Keratinocyte (primary cell): ENCODE results near the gene ARHGAP40. TPM values are rescaled to one million over a fixed set of nuclear protein-coding genes. Genes with fewer than 3 reads are reported as not detected.

Experiments
- DNase-seq: peaks from one replicate; pipeline ENCODE4 v3.0.0-alpha.2; 2011; ENCODE audit warnings: low read depth, missing footprints, low spot score
- FAIRE-seq: peaks from 2 replicates; lab custom pipeline; 2011; peaks lifted over from hg19 to GRCh38; lab: Jason Lieb, UNC
- H2AFZ ChIP-seq: 2 replicates; pipeline ENCODE4 v1.6.0; 2012; ENCODE audit warnings: low read length, control low read depth, inconsistent platforms; ENCODE audit not compliant: control insufficient read depth
- H3K27ac ChIP-seq: 2 replicates; pipeline ENCODE4 v1.5.1; 2011; ENCODE audit warnings: low read length; ENCODE audit not compliant: control insufficient read depth, insufficient read depth
- H3K27me3 ChIP-seq: 3 replicates; pipeline ENCODE4 v1.6.0; 2011; ENCODE audit warnings: low read length; ENCODE audit not compliant: control insufficient read depth, insufficient read depth; ENCODE audit errors: extremely low read depth
- H3K36me3 ChIP-seq, 2 experiments: 2 replicates in 1 of 2; 3 replicates in 1 of 2; pipeline ENCODE4 v1.5.1; 2011; ENCODE audit warnings: low read length in 2 of 2, mild to moderate bottlenecking in 1 of 2; ENCODE audit not compliant: control insufficient read depth in 2 of 2, insufficient read depth in 2 of 2; ENCODE audit errors: extremely low read depth in 1 of 2
- H3K4me1 ChIP-seq: 3 replicates; pipeline ENCODE4 v1.5.1; 2011; ENCODE audit warnings: low read length; ENCODE audit not compliant: control insufficient read depth, insufficient read depth; ENCODE audit errors: extremely low read depth
- H3K4me2 ChIP-seq: 3 replicates; pipeline ENCODE4 v1.6.0; 2011; ENCODE audit warnings: low read depth, low read length; ENCODE audit not compliant: control insufficient read depth, insufficient read depth; ENCODE audit errors: extremely low read depth
- H3K4me3 ChIP-seq, 3 experiments: fragments of 200-600 bp in 1 of 3; sonication (generic) in 1 of 3; 2 replicates in 2 of 3; 3 replicates in 1 of 3; pipeline ENCODE4 v1.5.1; 2011 to 2016; ENCODE audit warnings: low read length in 3 of 3, mild to moderate bottlenecking in 3 of 3, control low read depth in 2 of 3, inconsistent platforms in 1 of 3, low read depth in 1 of 3, mixed read lengths in 1 of 3, mixed run types in 1 of 3, moderate library complexity in 1 of 3; ENCODE audit not compliant: control insufficient read depth in 2 of 3, insufficient read depth in 2 of 3; ENCODE audit errors: extremely low read depth in 1 of 3
- H3K79me2 ChIP-seq: 2 replicates; pipeline ENCODE4 v1.6.0; 2012; ENCODE audit warnings: low read length; ENCODE audit not compliant: control insufficient read depth, insufficient read depth
- H3K9ac ChIP-seq: 3 replicates; pipeline ENCODE4 v1.6.0; 2011; ENCODE audit warnings: low read length; ENCODE audit not compliant: control insufficient read depth, insufficient read depth; ENCODE audit errors: extremely low read depth
- H3K9me1 ChIP-seq: 3 replicates; pipeline ENCODE4 v1.6.0; 2011; ENCODE audit warnings: low read length; ENCODE audit not compliant: control insufficient read depth, insufficient read depth; ENCODE audit errors: extremely low read depth
- H3K9me3 ChIP-seq: 2 replicates; pipeline ENCODE4 v1.5.1; 2012; ENCODE audit warnings: low read depth, low read length; ENCODE audit not compliant: control insufficient read depth
- H4K20me1 ChIP-seq: 3 replicates; pipeline ENCODE4 v1.6.0; 2011; ENCODE audit warnings: low read length; ENCODE audit not compliant: control insufficient read depth, insufficient read depth; ENCODE audit errors: extremely low read depth
- EZH2 ChIP-seq: IDR thresholded peaks from one replicate; pipeline ENCODE4 v1.6.1; 2012; ENCODE audit warnings: inconsistent platforms, mild to moderate bottlenecking, low read length, moderate library complexity
- dilution Hi-C: fragments of 300-500 bp; cut with MboI; formaldehyde crosslinking; loops from one replicate; pipeline ENCODE4 v1.7.0; 2020; ENCODE audit warnings: low sequenced_read_pairs; ENCODE audit not compliant: extremely low pct_ligation_motif_present
- polyA plus RNA-seq, 5 experiments: library from polyadenylated mRNA; depleted of rRNA in 3 of 5; stranded (reverse) in 3 of 5; stranded (forward) in 1 of 5; unstranded in 1 of 5; fragments of >200 nt; gene quantifications; 1 replicate in 1 of 5; 2 replicates in 3 of 5; 3 replicates in 1 of 5; pipeline versions ENCODE4 v1.2.1 to v1.2.3, GENCODE V29; 2011 to 2012; ENCODE audit warnings: missing spikeins in 2 of 5, low read depth in 1 of 5, low replicate concordance in 1 of 5
- TF ChIP-seq, protein P1 (sequence below), 3 experiments: IDR thresholded peaks in 1 of 3; conservative IDR thresholded peaks in 1 of 3; optimal IDR thresholded peaks in 1 of 3; 2 replicates in 2 of 3; 3 replicates in 1 of 3; pipeline versions ENCODE3 to v1.5.1; 2011; ENCODE audit warnings: low read length in 3 of 3, mild to moderate bottlenecking in 3 of 3, moderate library complexity in 2 of 3, control low read depth in 1 of 3, inconsistent platforms in 1 of 3; ENCODE audit not compliant: insufficient read depth in 2 of 3; ENCODE audit errors: extremely low read depth in 1 of 3

The ARHGAP40 gene
- polyA plus RNA-seq, 1 donor (not counting 4 experiments of a cell fraction or from before 2014, with no cell fraction given) = 1.0 TPM

DNA sequence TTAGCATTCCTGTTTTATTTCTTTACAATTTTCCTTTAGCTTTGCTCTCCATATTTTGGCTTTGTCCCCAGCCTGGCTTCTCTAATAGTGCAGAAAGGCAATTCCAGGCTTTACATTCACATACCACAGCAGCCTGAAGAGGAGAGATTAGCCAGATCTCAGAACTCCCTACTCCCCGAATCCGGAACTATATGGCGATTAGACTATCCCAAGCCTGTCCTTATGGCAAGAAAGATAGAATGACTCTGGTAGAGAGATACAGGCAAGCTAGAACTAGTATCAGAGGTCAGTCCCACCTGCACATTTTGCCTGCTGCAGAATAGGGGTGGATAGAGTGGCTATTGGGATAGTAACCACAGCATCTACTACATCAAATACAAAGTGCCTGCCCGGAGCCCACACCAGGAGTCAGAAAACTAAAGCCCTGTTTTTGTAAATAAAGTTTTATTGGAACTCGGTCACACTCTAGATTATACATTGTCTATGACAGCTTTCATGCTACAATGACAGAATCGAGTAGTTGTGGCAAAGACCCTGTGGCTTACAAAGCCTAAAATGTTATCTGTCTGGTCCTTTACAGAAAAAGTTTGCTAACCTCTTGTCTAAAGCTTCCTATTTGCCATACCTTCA, 37.7 kb upstream of the ARHGAP40 start:
- dilution Hi-C loops = no loop called here
- peaks cover 5 to 23% of the 10 kb centered on the region in 2 experiments for H3K36me3 ChIP-seq
- H3K27me3 ChIP-seq = no peaks in the 10 kb centered on the region
- H4K20me1 ChIP-seq = no peaks in the 10 kb centered on the region
- no peaks in the 10 kb centered on the region for H3K9me3 ChIP-seq
- TF ChIP-seq, protein P1, sequence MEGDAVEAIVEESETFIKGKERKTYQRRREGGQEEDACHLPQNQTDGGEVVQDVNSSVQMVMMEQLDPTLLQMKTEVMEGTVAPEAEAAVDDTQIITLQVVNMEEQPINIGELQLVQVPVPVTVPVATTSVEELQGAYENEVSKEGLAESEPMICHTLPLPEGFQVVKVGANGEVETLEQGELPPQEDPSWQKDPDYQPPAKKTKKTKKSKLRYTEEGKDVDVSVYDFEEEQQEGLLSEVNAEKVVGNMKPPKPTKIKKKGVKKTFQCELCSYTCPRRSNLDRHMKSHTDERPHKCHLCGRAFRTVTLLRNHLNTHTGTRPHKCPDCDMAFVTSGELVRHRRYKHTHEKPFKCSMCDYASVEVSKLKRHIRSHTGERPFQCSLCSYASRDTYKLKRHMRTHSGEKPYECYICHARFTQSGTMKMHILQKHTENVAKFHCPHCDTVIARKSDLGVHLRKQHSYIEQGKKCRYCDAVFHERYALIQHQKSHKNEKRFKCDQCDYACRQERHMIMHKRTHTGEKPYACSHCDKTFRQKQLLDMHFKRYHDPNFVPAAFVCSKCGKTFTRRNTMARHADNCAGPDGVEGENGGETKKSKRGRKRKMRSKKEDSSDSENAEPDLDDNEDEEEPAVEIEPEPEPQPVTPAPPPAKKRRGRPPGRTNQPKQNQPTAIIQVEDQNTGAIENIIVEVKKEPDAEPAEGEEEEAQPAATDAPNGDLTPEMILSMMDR (optimal IDR thresholded peaks at IDR 0.05 in 1 of 3, IDR thresholded peaks at IDR 0.05 in 1 of 3, conservative IDR thresholded peaks at IDR 0.05 in 1 of 3; ENCODE audit: extremely low read depth in 1 of 3, insufficient read depth in 2 of 3, low read length in 3 of 3) = no peak
- TF ChIP-seq EZH2 = no peak
- H3K4me1 ChIP-seq = no peaks in the 10 kb centered on the region
- no peak overlapping the region for H3K9ac ChIP-seq
- no peaks in the 10 kb centered on the region for H3K79me2 ChIP-seq
- no peak for DNase-seq
- no peak for FAIRE-seq
- no peak overlapping the region for H3K4me3 ChIP-seq
- no peak overlapping the region for H2AFZ ChIP-seq
- H3K9me1 ChIP-seq = no peaks in the 10 kb centered on the region
- H3K27ac ChIP-seq = no peak overlapping the region
- no peak overlapping the region for H3K4me2 ChIP-seq

DNA sequence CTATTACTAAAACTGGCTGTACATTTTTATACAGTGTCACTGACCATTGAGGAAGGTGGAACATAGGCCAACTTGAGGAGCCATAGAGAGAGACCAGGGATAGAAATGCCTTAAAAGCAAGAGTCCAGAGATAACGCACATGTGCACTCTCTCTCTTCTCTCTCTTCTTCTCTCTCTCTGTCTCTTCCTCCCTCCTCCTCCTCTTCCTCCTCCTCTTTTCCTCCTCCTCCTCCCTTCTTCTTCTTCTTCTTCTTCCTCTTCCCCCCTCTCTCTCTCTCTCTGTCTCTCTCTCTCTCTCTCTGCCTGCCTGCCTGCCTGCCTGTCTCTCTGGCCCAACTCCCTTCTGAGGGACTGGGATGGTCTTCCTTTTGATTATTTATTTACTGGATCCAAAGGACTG, 36.9 kb upstream of the ARHGAP40 start:
- H3K9me1 ChIP-seq = no peaks in the 10 kb centered on the region
- H3K9ac ChIP-seq = no peak overlapping the region
- H3K27ac ChIP-seq = no peak overlapping the region
- H3K36me3 ChIP-seq = peaks cover 7 to 23% of the 10 kb centered on the region in 2 experiments
- H3K4me2 ChIP-seq = no peak overlapping the region
- DNase-seq (no peak), FAIRE-seq (no peak)
- no peaks in the 10 kb centered on the region for H3K79me2 ChIP-seq
- no peaks in the 10 kb centered on the region for H3K9me3 ChIP-seq
- no peaks in the 10 kb centered on the region for H3K27me3 ChIP-seq
- no peak overlapping the region for H2AFZ ChIP-seq
- no peaks in the 10 kb centered on the region for H3K4me1 ChIP-seq
- TF ChIP-seq EZH2 = no peak
- TF ChIP-seq, protein P1 (optimal IDR thresholded peaks at IDR 0.05 in 1 of 3, IDR thresholded peaks at IDR 0.05 in 1 of 3, conservative IDR thresholded peaks at IDR 0.05 in 1 of 3; ENCODE audit: extremely low read depth in 1 of 3, insufficient read depth in 2 of 3, low read length in 3 of 3) = no peak
- dilution Hi-C loops = no loop called here
- H4K20me1 ChIP-seq = no peaks in the 10 kb centered on the region
- H3K4me3 ChIP-seq = no peak overlapping the region
